ENCODE data around the gene CALCOCO1. TPM values are rescaled to one million over a fixed set of nuclear protein-coding genes. Genes with fewer than 3 reads are reported as not detected.

The CALCOCO1 gene
- total RNA-seq, 1 experiment from 2014 or later, result 20.4 TPM

- no peak for DNase-seq
- Histone ChIP-seq H3K27ac (ENCODE audit: low read length) (peak overlapping the region; percentile 90), H3K9me3 (ENCODE audit: low read length) (no peaks in the 10 kb centered on the region), H3K9ac (ENCODE audit: low read length) (peak overlapping the region; percentile 48; the same call in 1 of the 2 replicates), H3K4me2 (ENCODE audit: low read length) (peak overlapping the region; percentile 61), H3K36me3 (ENCODE audit: low read depth, low read length) (peaks cover 2% of the 10 kb centered on the region; the same call in 1 of the 2 replicates), H3K4me1 (ENCODE audit: insufficient read depth, low read length) (peaks cover 22% of the 10 kb centered on the region), H3F3A (ENCODE audit: low read length, unreplicated experiment) (peaks cover 6% of the 10 kb centered on the region), H3K4me3 (ENCODE audit: low read length) (no peak overlapping the region), H3K9me2 (replicated peaks; ENCODE audit: low read length) (no peaks in the 10 kb centered on the region), H3K79me2 (ENCODE audit: low read length) (no peaks in the 10 kb centered on the region), H2AFZ (ENCODE audit: low read length) (no peak overlapping the region), H3K27me3 (ENCODE audit: low read length) (no peaks in the 10 kb centered on the region), H4K20me1 (ENCODE audit: low read length) (no peaks in the 10 kb centered on the region)
- ATAC-seq, result no peak
- no TSS peak for BruUV-seq (replicated peaks)
- no peak for TF ChIP-seq EZH2phosphoT487 (IDR thresholded peaks at IDR 0.05; ENCODE audit: borderline replicate concordance, low read length)
- no peak for TF ChIP-seq EZH2 (IDR thresholded peaks at IDR 0.05; ENCODE audit: low read length, unreplicated experiment)
- no peak for TF ChIP-seq CTCF (conservative IDR thresholded peaks at IDR 0.05; ENCODE audit: low read depth, low read length)
- POLR2A ChIA-PET (ENCODE audit: unreplicated experiment), result no interaction called here
- intact Hi-C loops (cut with micrococcal nuclease), result no loop called here
- CTCF ChIA-PET, result interaction anchor here (2.0 kb wide), 1 partner anchor 16 kb away, joined by 10 read pairs; the partner anchor contains the start of gene ATP5MC2
Observed at GRCh38 chr12:53660041-53660440, 67.2 kb downstream of the CALCOCO1 start.

- Histone ChIP-seq H3K4me2 (ENCODE audit: low read length) (peak overlapping the region; percentile 61), H3K79me2 (ENCODE audit: low read length) (no peaks in the 10 kb centered on the region), H3K4me3 (ENCODE audit: low read length) (peak overlapping the region; percentile 25; the same call in 1 of the 2 replicates), H3K27me3 (ENCODE audit: low read length) (no peaks in the 10 kb centered on the region), H3K27ac (ENCODE audit: low read length) (peak overlapping the region; percentile 90), H4K20me1 (ENCODE audit: low read length) (no peaks in the 10 kb centered on the region), H3K9me3 (ENCODE audit: low read length) (no peaks in the 10 kb centered on the region), H3K9me2 (replicated peaks; ENCODE audit: low read length) (no peaks in the 10 kb centered on the region), H3K4me1 (ENCODE audit: insufficient read depth, low read length) (peaks cover 22% of the 10 kb centered on the region), H3F3A (ENCODE audit: low read length, unreplicated experiment) (peaks cover 6% of the 10 kb centered on the region), H2AFZ (ENCODE audit: low read length) (peak overlapping the region; percentile 51; the same call in 1 of the 2 replicates), H3K36me3 (ENCODE audit: low read depth, low read length) (no peaks in the 10 kb centered on the region; the same call in 1 of the 2 replicates), H3K9ac (ENCODE audit: low read length) (peak overlapping the region; percentile 48)
- ChIA-PET CTCF (interaction anchor here (1.3 to 2.0 kb wide), 2 partner anchors 16 to 116 kb away, joined by 7 to 10 read pairs; partner anchors contain the start of gene ATP5MC2), POLR2A (ENCODE audit: unreplicated experiment) (interaction anchor here (0.5 to 1.4 kb wide), 5 partner anchors 11 to 98 kb away, joined by 5 to 14 read pairs (median 8); no protein-coding TSS in a partner anchor)
- TF ChIP-seq EZH2 (IDR thresholded peaks at IDR 0.05; ENCODE audit: low read length, unreplicated experiment) (no peak), CTCF (conservative IDR thresholded peaks at IDR 0.05; ENCODE audit: low read depth, low read length) (no peak), EZH2phosphoT487 (IDR thresholded peaks at IDR 0.05; ENCODE audit: borderline replicate concordance, low read length) (no peak)
- intact Hi-C loops (cut with micrococcal nuclease), result loop anchor here (1.0 kb wide), 2 partner anchors 17 to 33 kb away; partner anchors contain the start of genes ATF7 and ATP5MC2
- BruUV-seq (replicated peaks), result TSS peak; percentile 83
- DNase-seq, result no peak
- peak; percentile 27; the same call in 1 of the 2 replicates for ATAC-seq
Observed at GRCh38 chr12:53659571-53659981, 67.7 kb downstream of the CALCOCO1 start.
